ENCODE data around the gene MCTP2. TPM values are rescaled to one million over a fixed set of nuclear protein-coding genes. Genes with fewer than 3 reads are reported as not detected.

The MCTP2 gene
- total and polyA plus RNA-seq, 2 donors (not counting 1 experiment from before 2014, with no cell fraction given) = 38.3 to 64.8 TPM

DNA sequence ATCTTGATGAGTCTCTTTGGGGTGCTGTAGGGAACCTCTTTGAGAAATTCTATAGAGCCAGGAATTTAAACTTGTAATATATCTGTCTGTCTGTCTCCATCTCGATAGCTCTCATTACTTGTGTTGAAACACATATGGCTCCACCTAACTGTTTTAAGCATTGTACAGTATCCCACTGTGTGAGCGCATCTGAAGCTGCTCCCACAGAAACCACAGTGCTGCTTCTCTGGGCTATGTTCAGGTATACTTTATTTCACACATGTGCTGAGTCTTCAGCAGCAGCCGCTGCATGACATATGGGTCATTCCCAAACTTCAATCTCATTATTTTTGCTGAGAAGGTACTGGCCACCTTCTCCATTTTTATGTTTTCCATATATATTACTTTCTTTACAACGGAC, 63.9 kb downstream of the MCTP2 start:
- H3K4me1 Mint-ChIP-seq = peaks cover 69% of the 10 kb centered on the region
- intact Hi-C loops (cut with micrococcal nuclease) = no loop called here
- no peak overlapping the region for H3K4me2 ChIP-seq (replicated peaks; ENCODE audit: low read depth, low read length, poor library complexity, severe bottlenecking)
- no peaks in the 10 kb centered on the region for H3K27me3 ChIP-seq (replicated peaks in 1 of 4; ENCODE audit: control extremely low read depth in 1 of 4, control insufficient read depth in 3 of 4, insufficient read depth in 4 of 4, low read length in 3 of 4)
- ChIA-PET POLR2A (no interaction called here), CTCF (interaction anchor here (0.9 to 2.5 kb wide), 6 partner anchors 11 to 131 kb away, joined by 3 to 8 read pairs (median 4); no protein-coding TSS in a partner anchor)
- no peaks in the 10 kb centered on the region for H3K36me3 ChIP-seq (replicated peaks in 1 of 2; ENCODE audit: control extremely low read depth in 1 of 2, control insufficient read depth in 1 of 2, extremely low read depth in 1 of 2, insufficient read depth in 2 of 2, low read length in 1 of 2)
- no peaks in the 10 kb centered on the region for H3K9me3 Mint-ChIP-seq (ENCODE audit: insufficient read depth)
- H3K79me2 ChIP-seq (ENCODE audit: control insufficient read depth, insufficient read depth, low read length) = peaks cover 57% of the 10 kb centered on the region
- H3K27me3 Mint-ChIP-seq = no peaks in the 10 kb centered on the region
- ATAC-seq (ENCODE audit: low read depth) (no peak), DNase-seq (no peak)
- 83% methylated on average over 1 of the region's 4 CpGs for WGBS (ENCODE audit: insufficient coverage)
- peak overlapping the region; percentile 46 for H3K27ac Mint-ChIP-seq
- H3K9ac ChIP-seq (ENCODE audit: low read length) = no peak overlapping the region
- H3K27ac ChIP-seq (ENCODE audit: low read length in 2 of 2) = peak overlapping the region in 1 of 2 donors; percentile 42
- no peaks in the 10 kb centered on the region for H4K20me1 ChIP-seq (ENCODE audit: control insufficient read depth, insufficient read depth, low read length, poor library complexity, severe bottlenecking)
- peaks cover 0 to 3% (median 2%) of the 10 kb centered on the region in 3 donors for H3K9me3 ChIP-seq (ENCODE audit: control extremely low read depth in 1 of 3, control insufficient read depth in 2 of 3, insufficient read depth in 1 of 3, low read length in 2 of 3)
- peaks cover 57 to 63% of the 10 kb centered on the region in 2 donors for H3K4me1 ChIP-seq (ENCODE audit: control insufficient read depth in 2 of 2, insufficient read depth in 2 of 2, low read length in 2 of 2)
- H3K4me3 Mint-ChIP-seq = no peak overlapping the region
- H3K4me3 ChIP-seq (ENCODE audit: control extremely low read depth in 1 of 5, extremely low read depth in 1 of 5, insufficient read depth in 1 of 5, low read depth in 2 of 5, low read length in 4 of 5) = no peak overlapping the region
- TF ChIP-seq, protein P1, sequence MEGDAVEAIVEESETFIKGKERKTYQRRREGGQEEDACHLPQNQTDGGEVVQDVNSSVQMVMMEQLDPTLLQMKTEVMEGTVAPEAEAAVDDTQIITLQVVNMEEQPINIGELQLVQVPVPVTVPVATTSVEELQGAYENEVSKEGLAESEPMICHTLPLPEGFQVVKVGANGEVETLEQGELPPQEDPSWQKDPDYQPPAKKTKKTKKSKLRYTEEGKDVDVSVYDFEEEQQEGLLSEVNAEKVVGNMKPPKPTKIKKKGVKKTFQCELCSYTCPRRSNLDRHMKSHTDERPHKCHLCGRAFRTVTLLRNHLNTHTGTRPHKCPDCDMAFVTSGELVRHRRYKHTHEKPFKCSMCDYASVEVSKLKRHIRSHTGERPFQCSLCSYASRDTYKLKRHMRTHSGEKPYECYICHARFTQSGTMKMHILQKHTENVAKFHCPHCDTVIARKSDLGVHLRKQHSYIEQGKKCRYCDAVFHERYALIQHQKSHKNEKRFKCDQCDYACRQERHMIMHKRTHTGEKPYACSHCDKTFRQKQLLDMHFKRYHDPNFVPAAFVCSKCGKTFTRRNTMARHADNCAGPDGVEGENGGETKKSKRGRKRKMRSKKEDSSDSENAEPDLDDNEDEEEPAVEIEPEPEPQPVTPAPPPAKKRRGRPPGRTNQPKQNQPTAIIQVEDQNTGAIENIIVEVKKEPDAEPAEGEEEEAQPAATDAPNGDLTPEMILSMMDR (IDR thresholded peaks at IDR 0.05) = no peak
- TF ChIP-seq EZH2 (IDR thresholded peaks at IDR 0.05; ENCODE audit: borderline replicate concordance, insufficient read depth, low read depth, low read length, poor library complexity, severe bottlenecking) = no peak
- no peak overlapping the region for H2AFZ ChIP-seq (ENCODE audit: insufficient read depth, low read depth, low read length, poor library complexity, severe bottlenecking)

DNA sequence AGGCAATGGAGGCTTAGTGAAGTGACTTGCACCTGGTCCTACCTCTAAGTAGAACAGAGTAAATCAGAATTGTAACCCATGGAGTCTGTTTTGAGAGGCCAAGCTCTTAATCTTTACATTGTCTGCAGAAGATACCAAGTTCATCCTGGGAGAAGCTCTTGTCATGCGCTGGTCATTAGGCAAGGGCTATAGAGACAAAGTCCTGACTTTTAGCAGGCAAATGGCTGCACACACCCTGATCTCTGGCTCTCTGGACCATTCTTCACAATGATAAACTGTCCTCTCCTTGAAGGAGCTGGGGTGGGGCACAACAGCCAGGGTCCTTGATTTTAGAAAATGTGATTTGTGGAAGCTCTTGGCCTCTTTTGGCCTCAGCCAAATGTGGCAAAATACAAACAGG, 65.4 kb downstream of the MCTP2 start:
- ChIA-PET POLR2A (interaction anchor here (2.0 kb wide), 1 partner anchor 10 kb away, joined by 6 read pairs; no protein-coding TSS in a partner anchor), CTCF (interaction anchor here (0.5 to 2.5 kb wide), 8 partner anchors 9 to 132 kb away, joined by 3 to 13 read pairs (median 8); partner anchors contain the start of gene MCTP2)

More for the DNA sequence above, 65.4 kb downstream of the MCTP2 start:
- Mint-ChIP-seq H3K4me1 (peaks cover 69% of the 10 kb centered on the region), H3K9me3 (ENCODE audit: insufficient read depth) (no peaks in the 10 kb centered on the region), H3K27ac (peak overlapping the region; percentile 75), H3K4me3 (peak overlapping the region; percentile 16), H3K27me3 (no peaks in the 10 kb centered on the region)
- Histone ChIP-seq H2AFZ (ENCODE audit: insufficient read depth, low read depth, low read length, poor library complexity, severe bottlenecking) (peak overlapping the region; percentile 26), H4K20me1 (ENCODE audit: control insufficient read depth, insufficient read depth, low read length, poor library complexity, severe bottlenecking) (no peaks in the 10 kb centered on the region), H3K36me3 (replicated peaks in 1 of 2; ENCODE audit: control extremely low read depth in 1 of 2, control insufficient read depth in 1 of 2, extremely low read depth in 1 of 2, insufficient read depth in 2 of 2, low read length in 1 of 2) (no peaks in the 10 kb centered on the region), H3K4me2 (replicated peaks; ENCODE audit: low read depth, low read length, poor library complexity, severe bottlenecking) (peak overlapping the region; percentile 64), H3K27me3 (replicated peaks in 1 of 4; ENCODE audit: control extremely low read depth in 1 of 4, control insufficient read depth in 3 of 4, insufficient read depth in 4 of 4, low read length in 3 of 4) (no peaks in the 10 kb centered on the region), H3K27ac (ENCODE audit: low read length in 2 of 2) (peak overlapping the region; percentile 71), H3K9ac (ENCODE audit: low read length) (no peak overlapping the region), H3K4me3 (ENCODE audit: control extremely low read depth in 1 of 5, extremely low read depth in 1 of 5, insufficient read depth in 1 of 5, low read depth in 2 of 5, low read length in 4 of 5) (no peak overlapping the region), H3K79me2 (ENCODE audit: control insufficient read depth, insufficient read depth, low read length) (peaks cover 57% of the 10 kb centered on the region), H3K4me1 (ENCODE audit: control insufficient read depth in 2 of 2, insufficient read depth in 2 of 2, low read length in 2 of 2) (peaks cover 44 to 48% of the 10 kb centered on the region in 2 donors), H3K9me3 (ENCODE audit: control extremely low read depth in 1 of 3, control insufficient read depth in 2 of 3, insufficient read depth in 1 of 3, low read length in 2 of 3) (no peaks in the 10 kb centered on the region)
- intact Hi-C loops (cut with micrococcal nuclease) = loop anchor here (1.0 to 2.0 kb wide), 4 partner anchors 8 to 43 kb away; no protein-coding TSS in a partner anchor
- TF ChIP-seq, protein P1 (IDR thresholded peaks at IDR 0.05) = no peak
- no peak for TF ChIP-seq EZH2 (IDR thresholded peaks at IDR 0.05; ENCODE audit: borderline replicate concordance, insufficient read depth, low read depth, low read length, poor library complexity, severe bottlenecking)
- DNase-seq (no peak), ATAC-seq (ENCODE audit: low read depth) (no peak)
- 100% methylated on average over 1 of the region's 1 CpG for WGBS (ENCODE audit: insufficient coverage)
